Measurements from ENCODE around the gene CTAGE6.
"Not testable (repeated sequence)": the region's sequence is repeated elsewhere in the genome, so short reads cannot be mapped to it uniquely, and the experiment has no call there.

CTAGE6 gene

DNA sequence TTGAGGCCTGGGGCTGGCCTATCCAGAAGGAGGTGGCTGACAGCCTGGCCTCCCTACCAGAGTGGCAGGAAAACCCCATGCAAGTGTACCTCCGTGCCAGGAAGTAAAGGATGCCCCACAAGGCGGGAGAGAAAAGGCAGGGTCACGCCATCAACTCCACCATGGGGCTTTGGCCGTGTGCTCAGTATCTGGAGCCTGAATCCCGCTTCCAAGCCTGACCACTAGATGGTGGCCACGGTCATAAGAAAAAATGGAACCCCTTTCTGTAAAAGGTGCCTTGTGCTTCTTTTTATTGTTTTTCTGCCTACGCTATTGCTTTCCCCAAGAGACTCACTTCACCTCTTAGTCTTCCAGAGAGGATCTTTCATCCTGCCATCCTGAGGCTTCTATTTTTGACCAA is 29.9 kb downstream of the CTAGE6 start:
- intact Hi-C loops (cut with DNase I); DNase-seq: not testable (repeated sequence)

DNA sequence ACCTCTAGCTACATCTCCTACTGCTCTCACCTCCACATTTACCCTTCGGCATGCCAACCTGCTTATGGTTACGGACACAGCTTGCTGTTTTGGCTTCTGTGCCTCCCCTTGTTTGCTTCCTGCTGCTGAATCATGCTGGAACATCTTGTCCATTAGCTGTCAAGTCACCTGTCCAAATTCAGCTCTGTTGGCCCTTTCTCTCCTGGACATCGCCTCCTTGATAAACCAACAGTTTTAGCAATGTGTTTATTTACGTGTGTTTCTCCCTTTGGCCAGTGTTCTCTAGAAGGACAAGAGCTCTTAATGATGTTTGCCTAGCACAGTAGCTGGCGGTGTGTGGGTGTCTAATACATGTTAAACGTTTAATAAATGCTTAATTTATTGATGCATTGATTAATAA is 31.4 kb downstream of the CTAGE6 start:
- intact Hi-C loops (cut with DNase I); DNase-seq: not testable (repeated sequence)

DNA sequence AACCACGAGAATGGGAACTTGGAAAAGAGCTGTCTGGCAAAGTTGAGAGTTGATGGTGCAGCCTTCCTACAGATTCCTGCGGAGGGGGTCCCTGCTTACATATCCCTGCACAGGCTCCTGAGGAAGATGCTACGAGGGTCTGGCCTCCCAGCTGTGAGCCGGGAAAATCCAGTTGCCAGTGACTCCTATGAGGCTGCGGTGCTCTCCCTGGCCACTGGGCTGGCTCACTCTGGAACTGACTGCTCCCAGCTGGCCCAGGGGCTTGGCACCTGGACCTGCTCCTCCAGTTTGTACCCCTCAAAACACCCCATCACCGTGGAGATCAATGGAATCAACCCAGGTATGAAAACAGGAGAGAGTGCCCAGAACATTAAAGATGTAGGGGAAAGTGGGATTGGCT is 37.2 kb downstream of the CTAGE6 start:
- DNase-seq; intact Hi-C loops (cut with DNase I): not testable (repeated sequence)

DNA sequence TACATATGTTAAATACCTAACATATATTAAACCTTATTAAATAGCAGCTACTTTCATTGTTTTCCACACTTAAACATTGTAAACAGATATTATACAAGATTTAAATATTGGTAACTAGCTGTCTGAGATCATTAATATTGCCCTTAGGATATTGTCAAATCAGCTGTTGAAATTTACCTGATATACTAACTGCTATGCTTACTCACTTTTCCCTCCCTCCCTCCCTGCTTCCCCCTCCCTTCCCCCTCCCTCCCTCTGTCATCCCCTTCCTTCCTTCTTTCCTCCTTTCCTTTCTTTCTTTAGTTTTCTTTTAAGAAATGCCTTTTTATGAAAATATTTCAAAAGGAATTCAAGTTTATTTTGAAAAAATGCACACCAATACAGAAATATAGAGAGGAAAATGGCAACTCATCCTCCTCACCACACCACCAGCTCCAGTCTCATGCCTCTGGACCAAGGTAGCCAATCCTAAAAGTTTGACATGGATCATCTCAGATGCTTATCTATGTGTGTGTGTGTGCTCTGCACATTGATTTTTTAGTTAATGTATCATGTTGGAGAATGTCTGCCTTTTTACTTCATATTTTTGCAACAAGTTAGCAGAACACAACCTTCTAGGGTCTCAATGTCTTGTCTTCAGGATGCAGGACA is 41.8 kb downstream of the CTAGE6 start:
- intact Hi-C loops (cut with DNase I); DNase-seq: not testable (repeated sequence)

DNA sequence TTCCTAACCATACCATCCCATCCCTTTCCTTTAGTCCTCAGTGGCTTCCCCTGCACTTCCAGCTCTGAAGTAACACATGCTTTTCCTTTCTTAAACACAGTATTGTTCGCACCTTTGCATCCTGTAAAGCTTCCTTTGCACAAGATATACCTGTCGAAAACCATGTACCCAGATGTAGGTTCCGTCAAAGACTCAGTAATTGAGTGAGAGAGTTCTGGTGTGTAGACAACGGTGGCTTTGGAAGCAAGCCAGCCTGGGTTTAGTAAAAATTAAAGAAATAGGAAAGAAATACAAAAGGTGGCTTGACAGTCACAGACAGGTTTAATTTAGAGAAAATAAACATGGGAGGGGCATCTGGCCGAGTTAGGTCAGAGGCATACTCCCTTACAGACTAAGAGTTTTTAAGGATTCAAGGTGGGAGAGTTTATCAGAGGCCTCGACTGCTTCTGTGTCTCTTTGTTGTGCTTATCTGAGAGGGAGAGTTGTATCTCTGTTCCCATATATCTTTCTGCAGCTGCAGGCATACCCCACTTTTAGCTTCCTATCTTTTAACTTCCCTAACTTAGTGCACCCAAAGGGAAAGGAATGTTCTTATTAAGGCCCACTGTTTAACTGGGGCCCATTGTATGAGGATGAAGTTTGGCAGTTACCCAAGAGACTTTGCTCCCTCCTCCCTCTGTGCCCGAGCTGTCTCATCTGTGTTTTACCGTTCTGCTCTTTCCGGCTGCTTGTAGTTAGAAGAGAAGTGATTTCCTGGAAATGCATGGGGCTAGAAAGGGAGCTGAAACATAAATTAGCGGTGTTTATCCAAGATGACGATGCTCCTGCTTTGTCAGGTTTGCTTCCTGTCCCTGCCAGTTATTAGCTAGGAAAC is 42.7 kb downstream of the CTAGE6 start:
- intact Hi-C loops (cut with DNase I); DNase-seq: not testable (repeated sequence)

DNA sequence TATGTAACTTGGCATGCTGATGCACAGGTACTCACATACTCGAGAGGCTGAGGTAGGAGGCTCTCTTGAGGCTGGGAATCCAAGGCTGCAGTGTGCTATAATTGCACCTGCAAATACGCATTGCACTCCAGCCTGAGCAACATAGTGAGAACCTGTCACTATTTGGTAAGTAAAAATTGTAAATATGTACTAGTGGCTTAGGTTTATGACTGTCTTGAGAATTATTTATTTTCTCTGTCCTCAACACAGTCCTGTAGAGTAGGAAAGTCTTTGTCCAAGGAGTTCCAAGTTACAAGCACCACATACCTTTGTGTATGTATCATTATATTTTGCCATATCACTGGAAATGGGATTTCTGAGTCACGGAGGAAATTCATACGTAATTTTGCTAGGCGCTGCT is 45.1 kb downstream of the CTAGE6 start:
- DNase-seq; intact Hi-C loops (cut with DNase I): not testable (repeated sequence)

DNA sequence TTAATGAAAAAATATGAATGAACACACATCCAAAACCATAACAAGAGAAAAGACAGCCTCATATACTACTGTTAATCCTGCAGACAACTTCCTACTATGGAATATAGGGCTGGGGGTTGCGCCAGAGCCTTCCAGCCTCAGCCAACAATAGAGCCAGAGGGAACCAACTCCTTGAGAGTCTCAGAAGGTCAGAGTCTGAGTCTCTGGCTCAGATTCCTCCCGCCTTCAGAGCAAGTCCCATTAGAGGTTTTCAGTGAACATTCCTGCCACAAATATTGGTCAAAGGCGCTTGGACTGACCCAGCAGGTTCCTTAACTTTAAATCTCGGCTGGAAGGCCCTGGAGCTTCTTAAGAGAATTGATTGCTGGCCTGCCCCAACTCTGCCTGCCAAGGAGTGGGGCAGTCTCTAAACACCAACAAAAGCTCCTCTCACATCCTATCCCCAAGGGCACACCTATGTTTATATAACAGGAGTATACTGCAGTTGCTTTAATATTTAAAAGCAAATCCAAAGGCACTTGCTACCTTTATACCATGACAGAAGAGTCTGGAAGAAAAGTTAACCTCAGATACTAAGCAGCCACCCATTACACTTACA is 45.7 kb downstream of the CTAGE6 start:
- DNase-seq; intact Hi-C loops (cut with DNase I): not testable (repeated sequence)

DNA sequence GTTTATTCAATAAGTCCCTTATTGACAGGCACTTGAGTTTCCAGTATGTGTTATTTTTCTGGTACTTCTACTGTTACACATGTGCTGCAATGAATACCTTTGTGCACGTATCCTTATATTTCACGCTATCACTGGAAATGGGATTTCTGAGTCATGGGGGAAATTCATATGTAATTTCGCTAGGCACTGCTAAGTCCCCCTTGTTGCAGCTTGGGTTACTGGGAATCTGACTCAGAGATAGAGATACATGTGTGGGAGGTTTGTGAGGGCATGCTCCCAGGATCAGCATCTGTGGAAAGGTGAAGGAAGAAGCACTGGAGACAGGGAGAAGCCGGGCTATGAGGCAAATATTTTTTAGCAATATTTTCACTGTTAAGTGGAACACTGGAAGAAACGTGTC is 47.6 kb downstream of the CTAGE6 start:
- DNase-seq; intact Hi-C loops (cut with DNase I): not testable (repeated sequence)

Measured in head of caudate nucleus (tissue), 42 donors.